Measurements from ENCODE around the gene ZNF211. TPM values are rescaled to one million over a fixed set of nuclear protein-coding genes. Genes with fewer than 3 reads are reported as not detected.

The ZNF211 gene
- total RNA-seq, 1 donor from 2014 or later: 11.1 TPM

- intact Hi-C loops (cut with micrococcal nuclease): no loop called here
- no peak for ATAC-seq
- DNase-seq: no peak
These were observed 15.5 kb downstream of the ZNF211 start for GRCh38 chr19:57648331-57649003.

GRCh38 chr19:57651654-57651996, 18.7 kb downstream of the ZNF211 start:
- no peak for DNase-seq
- ATAC-seq: no peak
- intact Hi-C loops (cut with micrococcal nuclease): no loop called here

GRCh38 chr19:57653689-57654088, 20.7 kb downstream of the ZNF211 start:
- ATAC-seq (no peak), DNase-seq (no peak)
- intact Hi-C loops (cut with micrococcal nuclease): no loop called here

GRCh38 chr19:57655443-57655842, 22.5 kb downstream of the ZNF211 start:
- intact Hi-C loops (cut with micrococcal nuclease): no loop called here
- ATAC-seq: no peak

GRCh38 chr19:57656346-57656745, 23.4 kb downstream of the ZNF211 start:
- no peak for DNase-seq
- intact Hi-C loops (cut with micrococcal nuclease): no loop called here
- ATAC-seq: no peak

More at GRCh38 chr19:57655443-57655842, 22.5 kb downstream of the ZNF211 start:
- DNase-seq: no peak

GRCh38 chr19:57664269-57665127, 31.5 kb downstream of the ZNF211 start:
- intact Hi-C loops (cut with micrococcal nuclease): no loop called here
- ATAC-seq (peak; percentile 99), DNase-seq (peak; percentile 80)

- intact Hi-C loops (cut with micrococcal nuclease): no loop called here
- no peak for ATAC-seq
These were observed 32.4 kb downstream of the ZNF211 start for GRCh38 chr19:57665261-57665806.

GRCh38 chr19:57667228-57667627, 34.3 kb downstream of the ZNF211 start:
- intact Hi-C loops (cut with micrococcal nuclease): no loop called here
- no peak for DNase-seq
- ATAC-seq: no peak

More at GRCh38 chr19:57665261-57665806, 32.4 kb downstream of the ZNF211 start:
- no peak for DNase-seq

- ATAC-seq: no peak
- intact Hi-C loops (cut with micrococcal nuclease): no loop called here
- DNase-seq: no peak
These were observed 35.7 kb downstream of the ZNF211 start, which contains the start of gene ZSCAN4 for GRCh38 chr19:57668635-57669034. TSS of gene ZSCAN4 (plus strand) at chr19:57668935. CDS start at chr19:57676146, 7,211 bp downstream.

GRCh38 chr19:57671124-57671895, 38.3 kb downstream of the ZNF211 start:
- intact Hi-C loops (cut with micrococcal nuclease): no loop called here
- ATAC-seq: peak; percentile 35
- no peak for DNase-seq

- intact Hi-C loops (cut with micrococcal nuclease): no loop called here
- DNase-seq (no peak), ATAC-seq (no peak)
These were observed 39.5 kb downstream of the ZNF211 start for GRCh38 chr19:57672466-57672865.

- ATAC-seq (no peak), DNase-seq (no peak)
- intact Hi-C loops (cut with micrococcal nuclease): no loop called here
These were observed 42.9 kb downstream of the ZNF211 start for GRCh38 chr19:57675881-57676280.

GRCh38 chr19:57682226-57682766, 49.3 kb downstream of the ZNF211 start:
- intact Hi-C loops (cut with micrococcal nuclease): no loop called here
- DNase-seq: no peak
- ATAC-seq: no peak

GRCh38 chr19:57686727-57687126, 53.8 kb downstream of the ZNF211 start:
- DNase-seq (no peak), ATAC-seq (no peak)
- intact Hi-C loops (cut with micrococcal nuclease): no loop called here

GRCh38 chr19:57687363-57688010, 54.5 kb downstream of the ZNF211 start:
- DNase-seq (no peak), ATAC-seq (no peak)
- intact Hi-C loops (cut with micrococcal nuclease): no loop called here

GRCh38 chr19:57688011-57688763, 55.2 kb downstream of the ZNF211 start:
- ATAC-seq: no peak
- intact Hi-C loops (cut with micrococcal nuclease): no loop called here

GRCh38 chr19:57689750-57690149, 56.8 kb downstream of the ZNF211 start:
- intact Hi-C loops (cut with micrococcal nuclease): no loop called here
- ATAC-seq (no peak), DNase-seq (no peak)

More at GRCh38 chr19:57688011-57688763, 55.2 kb downstream of the ZNF211 start:
- no peak for DNase-seq
